ENCODE measurements around the gene OS9.

GRCh38 chr12:57707250-57707649 lies 13.3 kb downstream of the OS9 start:
- TF ChIP-seq CTCF (IDR thresholded peaks at IDR 0.05) (no peak), POLR2A (IDR thresholded peaks at IDR 0.05) (no peak), EP300 (IDR thresholded peaks at IDR 0.05) (no peak)
